VCaP (cell line): ENCODE measurements around the gene SLC29A4.
"Not testable (repeated sequence)": the region's sequence is repeated elsewhere in the genome, so short reads cannot be mapped to it uniquely, and the experiment has no call there.

ENCODE experiments used
- H3K27ac ChIP-seq: fragments of 450-650 bp; 2 replicates; pipeline ENCODE4 v1.5.1; 2017
- CTCF ChIP-seq: fragments of 450-650 bp; conservative IDR thresholded peaks from 2 replicates; pipeline ENCODE4 v1.5.1; 2017; ENCODE audit warnings: mild to moderate bottlenecking, moderate library complexity

Gene SLC29A4

GRCh38 chr7:5310822-5311405, 28.2 kb downstream of the SLC29A4 start:
- H3K27ac ChIP-seq = no peak overlapping the region
- no peak for TF ChIP-seq CTCF

GRCh38 chr7:5312276-5313070, 29.7 kb downstream of the SLC29A4 start:
- H3K27ac ChIP-seq = not testable (repeated sequence)

- H3K27ac ChIP-seq = not testable (repeated sequence)
Measured at GRCh38 chr7:5313076-5313885, 30.5 kb downstream of the SLC29A4 start.

- H3K27ac ChIP-seq = no peak overlapping the region
- TF ChIP-seq CTCF = no peak
Measured at GRCh38 chr7:5314864-5315263, 32.1 kb downstream of the SLC29A4 start.

- no peak for TF ChIP-seq CTCF
- H3K27ac ChIP-seq = no peak overlapping the region
Measured at GRCh38 chr7:5315761-5316160, 33.0 kb downstream of the SLC29A4 start.

GRCh38 chr7:5318613-5319012, 35.9 kb downstream of the SLC29A4 start:
- not testable (repeated sequence) for H3K27ac ChIP-seq

- no peak for TF ChIP-seq CTCF
- H3K27ac ChIP-seq = no peak overlapping the region
Measured at GRCh38 chr7:5320391-5320790, 37.6 kb downstream of the SLC29A4 start.

- TF ChIP-seq CTCF = no peak
- no peak overlapping the region for H3K27ac ChIP-seq
Measured at GRCh38 chr7:5320802-5321396, 38.2 kb downstream of the SLC29A4 start.
